Muscle layer of colon (tissue), 2 donors: ENCODE measurements around the gene CTDSPL.
"Not testable (repeated sequence)": the region's sequence is repeated elsewhere in the genome, so short reads cannot be mapped to it uniquely, and the experiment has no call there.

ENCODE experiments used
- H3K27ac ChIP-seq: one replicate; pipeline ENCODE4 v1.7.0; 2013; ENCODE audit warnings: low read depth, mild to moderate bottlenecking, low read length, moderate library complexity
- H3K27me3 ChIP-seq, 2 donors: one replicate each; pipeline ENCODE4 v1.7.0; 2013; ENCODE audit warnings: low read length in 2 of 2, mild to moderate bottlenecking in 2 of 2; ENCODE audit not compliant: insufficient read depth in 2 of 2, control insufficient read depth in 1 of 2
- H3K36me3 ChIP-seq: one replicate; pipeline ENCODE4 v1.7.0; 2013; ENCODE audit warnings: mild to moderate bottlenecking, low read length; ENCODE audit not compliant: insufficient read depth
- H3K4me1 ChIP-seq: one replicate; pipeline ENCODE4 v1.7.0; 2013; ENCODE audit warnings: mild to moderate bottlenecking, low read length; ENCODE audit not compliant: insufficient read depth
- H3K4me3 ChIP-seq, 2 donors: one replicate each; pipeline ENCODE4 v1.7.0; 2013; ENCODE audit warnings: low read length in 2 of 2, low read depth in 1 of 2, mild to moderate bottlenecking in 1 of 2, moderate library complexity in 1 of 2
- H3K9ac ChIP-seq: one replicate; pipeline ENCODE4 v1.7.0; 2013; ENCODE audit warnings: low read length
- H3K9me3 ChIP-seq: one replicate; pipeline ENCODE4 v1.7.0; 2013; ENCODE audit warnings: mild to moderate bottlenecking, low read length
- donor health status: abdominal sarcoma.
- donor health status: Adenocarcinoma of cecum.

CTDSPL gene

GRCh38 chr3:37861620-37862041, at the start of gene CTDSPL:
Gene CTDSPL (plus strand): TSS chr3:37861880. CDS start chr3:37862200, 320 bp downstream.
- peak within 1 kb of the TSS; percentile 73 to 97 for H3K4me3 ChIP-seq
- H3K27me3 ChIP-seq: no peaks in the 10 kb centered on the region
- peak within 1 kb of the TSS; percentile 91 for H3K27ac ChIP-seq
- H3K9ac ChIP-seq: peak within 1 kb of the TSS; percentile 54
- no peaks in the 10 kb centered on the region for H3K36me3 ChIP-seq
- H3K4me1 ChIP-seq: peaks cover 41% of the 10 kb centered on the region
- H3K9me3 ChIP-seq: no peaks in the 10 kb centered on the region

- no peaks in the 10 kb centered on the region for H3K27me3 ChIP-seq
- no peaks in the 10 kb centered on the region for H3K9me3 ChIP-seq
- no peak overlapping the region for H3K4me3 ChIP-seq
- H3K4me1 ChIP-seq: peaks cover 31% of the 10 kb centered on the region
- H3K36me3 ChIP-seq: peaks cover 6% of the 10 kb centered on the region
- no peak overlapping the region for H3K9ac ChIP-seq
- peak overlapping the region; percentile 21 for H3K27ac ChIP-seq
Observed at GRCh38 chr3:37812499-37812896, 49.2 kb upstream of the CTDSPL start.

- no peak overlapping the region for H3K9ac ChIP-seq
- H3K27ac ChIP-seq: no peak overlapping the region
- no peaks in the 10 kb centered on the region for H3K9me3 ChIP-seq
- H3K4me3 ChIP-seq: no peak overlapping the region
- H3K4me1 ChIP-seq: peaks cover 32% of the 10 kb centered on the region
- peaks cover 2% of the 10 kb centered on the region for H3K36me3 ChIP-seq
- no peaks in the 10 kb centered on the region for H3K27me3 ChIP-seq
Observed at GRCh38 chr3:37813403-37813802, 48.3 kb upstream of the CTDSPL start.

- peaks cover 43% of the 10 kb centered on the region for H3K4me1 ChIP-seq
- no peak overlapping the region for H3K9ac ChIP-seq
- no peaks in the 10 kb centered on the region for H3K9me3 ChIP-seq
- no peak overlapping the region for H3K4me3 ChIP-seq
- no peaks in the 10 kb centered on the region for H3K36me3 ChIP-seq
- no peak overlapping the region for H3K27ac ChIP-seq
- H3K27me3 ChIP-seq: no peaks in the 10 kb centered on the region
Observed at GRCh38 chr3:37814547-37814946, 47.1 kb upstream of the CTDSPL start.

- not testable (repeated sequence) for H3K27me3 ChIP-seq, H3K9me3 ChIP-seq, H3K4me3 ChIP-seq, H3K36me3 ChIP-seq, H3K9ac ChIP-seq, H3K27ac ChIP-seq
- H3K4me1 ChIP-seq: peaks cover 49% of the 10 kb centered on the region
Observed at GRCh38 chr3:37815156-37815555, 46.5 kb upstream of the CTDSPL start.

GRCh38 chr3:37816271-37816670, 45.4 kb upstream of the CTDSPL start:
- peaks cover 51% of the 10 kb centered on the region for H3K4me1 ChIP-seq
- no peaks in the 10 kb centered on the region for H3K36me3 ChIP-seq
- no peak overlapping the region for H3K27ac ChIP-seq
- H3K27me3 ChIP-seq: no peaks in the 10 kb centered on the region
- no peaks in the 10 kb centered on the region for H3K9me3 ChIP-seq
- no peak overlapping the region for H3K4me3 ChIP-seq
- no peak overlapping the region for H3K9ac ChIP-seq

GRCh38 chr3:37819591-37819990, 42.1 kb upstream of the CTDSPL start:
- H3K4me3 ChIP-seq: no peak overlapping the region
- peak overlapping the region; percentile 27 for H3K27ac ChIP-seq
- H3K9ac ChIP-seq: no peak overlapping the region
- H3K4me1 ChIP-seq: peaks cover 60% of the 10 kb centered on the region
- no peaks in the 10 kb centered on the region for H3K27me3 ChIP-seq
- H3K9me3 ChIP-seq: no peaks in the 10 kb centered on the region
- no peaks in the 10 kb centered on the region for H3K36me3 ChIP-seq

- no peak overlapping the region for H3K9ac ChIP-seq
- H3K27me3 ChIP-seq: no peaks in the 10 kb centered on the region
- peaks cover 65% of the 10 kb centered on the region for H3K4me1 ChIP-seq
- H3K36me3 ChIP-seq: no peaks in the 10 kb centered on the region
- H3K27ac ChIP-seq: peak overlapping the region; percentile 1
- no peak overlapping the region for H3K4me3 ChIP-seq
- H3K9me3 ChIP-seq: no peaks in the 10 kb centered on the region
Observed at GRCh38 chr3:37820286-37820685, 41.4 kb upstream of the CTDSPL start.

GRCh38 chr3:37823189-37823588, 38.5 kb upstream of the CTDSPL start:
- Histone ChIP-seq H3K27ac (no peak overlapping the region), H3K9me3 (no peaks in the 10 kb centered on the region), H3K27me3 (no peaks in the 10 kb centered on the region), H3K4me1 (peaks cover 73% of the 10 kb centered on the region), H3K36me3 (no peaks in the 10 kb centered on the region), H3K4me3 (no peak overlapping the region), H3K9ac (no peak overlapping the region)

GRCh38 chr3:37824090-37824953, 37.4 kb upstream of the CTDSPL start:
- H3K9ac ChIP-seq: no peak overlapping the region
- peaks cover 64% of the 10 kb centered on the region for H3K4me1 ChIP-seq
- no peaks in the 10 kb centered on the region for H3K27me3 ChIP-seq
- no peaks in the 10 kb centered on the region for H3K9me3 ChIP-seq
- no peak overlapping the region for H3K4me3 ChIP-seq
- no peak overlapping the region for H3K27ac ChIP-seq
- H3K36me3 ChIP-seq: no peaks in the 10 kb centered on the region

- H3K4me1 ChIP-seq: peaks cover 58% of the 10 kb centered on the region
- no peaks in the 10 kb centered on the region for H3K27me3 ChIP-seq
- H3K36me3 ChIP-seq: no peaks in the 10 kb centered on the region
- H3K9me3 ChIP-seq: no peaks in the 10 kb centered on the region
- no peak overlapping the region for H3K9ac ChIP-seq
- no peak overlapping the region for H3K4me3 ChIP-seq
- no peak overlapping the region for H3K27ac ChIP-seq
Observed at GRCh38 chr3:37824954-37825328, 36.7 kb upstream of the CTDSPL start.
